CD4-positive, alpha-beta T cell treated with Interleukin-6 for 4 hours (primary cell): Measurements from ENCODE around the gene LIG1.

Experiments
- DNase-seq: peaks from one replicate; pipeline ENCODE4 v3.0.0-alpha.2; 2020; ENCODE audit warnings: mixed read lengths

The LIG1 gene

GRCh38 chr19:48169939-48170803 lies at the start of gene LIG1, which contains the start of gene ZSWIM9:
LIG1 (minus strand) TSS chr19:48170344; CDS start chr19:48165566, 4,778 bp downstream.
ZSWIM9 (plus strand) TSS chr19:48170680; CDS start chr19:48171803, 1,123 bp downstream.
- DNase-seq: peak; percentile 91

GRCh38 chr19:48218997-48219396 lies 48.9 kb upstream of the LIG1 start:
- DNase-seq: no peak

GRCh38 chr19:48216933-48217332 lies 46.8 kb upstream of the LIG1 start:
- DNase-seq: no peak

GRCh38 chr19:48213959-48214358 lies 43.8 kb upstream of the LIG1 start:
- DNase-seq: no peak

- no peak for DNase-seq
Measured at GRCh38 chr19:48210005-48210404, 39.9 kb upstream of the LIG1 start.

GRCh38 chr19:48206397-48207093 lies 36.4 kb upstream of the LIG1 start:
- no peak for DNase-seq

GRCh38 chr19:48203794-48204628 lies 33.9 kb upstream of the LIG1 start:
- peak; percentile 92 for DNase-seq

- no peak for DNase-seq
Measured at GRCh38 chr19:48203222-48203793, 33.2 kb upstream of the LIG1 start.

GRCh38 chr19:48196933-48197665 lies 27.0 kb upstream of the LIG1 start:
- DNase-seq: no peak

GRCh38 chr19:48196321-48196763 lies 26.2 kb upstream of the LIG1 start:
- DNase-seq: no peak

- DNase-seq: no peak
Measured at GRCh38 chr19:48194844-48195830, 25.0 kb upstream of the LIG1 start.

GRCh38 chr19:48194041-48194843 lies 24.1 kb upstream of the LIG1 start:
- peak; percentile 40 for DNase-seq

- no peak for DNase-seq
Measured at GRCh38 chr19:48192750-48193149, 22.6 kb upstream of the LIG1 start.

GRCh38 chr19:48190885-48191284 lies 20.7 kb upstream of the LIG1 start:
- no peak for DNase-seq

- peak; percentile 71 for DNase-seq
Measured at GRCh38 chr19:48190288-48190884, 20.2 kb upstream of the LIG1 start.

GRCh38 chr19:48186541-48186991 lies 16.4 kb upstream of the LIG1 start:
- DNase-seq: no peak

GRCh38 chr19:48186015-48186414 lies 15.9 kb upstream of the LIG1 start:
- no peak for DNase-seq

- DNase-seq: no peak
Measured at GRCh38 chr19:48183356-48183755, 13.2 kb upstream of the LIG1 start.

- DNase-seq: no peak
Measured at GRCh38 chr19:48182434-48182833, 12.3 kb upstream of the LIG1 start.
